Ascending aorta (tissue), 2 donors: ENCODE data around the gene SLC46A1. TPM values are rescaled to one million over a fixed set of nuclear protein-coding genes. Genes with fewer than 3 reads are reported as not detected.
A peak's percentile ranks its signal among the peaks of the same experiment; 100 is the strongest.

Source experiments
- DNase-seq, 2 donors: peaks; one replicate each; pipeline ENCODE4 v3.0.0-alpha.2; 2019; ENCODE audit warnings: low spot score in 2 of 2
- H3K27ac ChIP-seq, 2 donors: fragments of 200-600 bp; sonication (generic); one replicate each; pipeline ENCODE4 v1.5.1; 2016 to 2017; ENCODE audit warnings: mild to moderate bottlenecking in 1 of 2
- H3K27me3 ChIP-seq: fragments of 200-600 bp; sonication (generic); one replicate; pipeline ENCODE4 v1.5.1; 2017
- H3K36me3 ChIP-seq, 2 donors: fragments of 200-600 bp; sonication (generic); one replicate each; pipeline ENCODE4 v1.5.1; 2016
- H3K4me1 ChIP-seq, 2 donors: fragments of 200-600 bp; sonication (generic); one replicate each; pipeline ENCODE4 v1.5.1; 2016 to 2017; ENCODE audit warnings: mild to moderate bottlenecking in 1 of 2
- H3K4me3 ChIP-seq, 2 donors: fragments of 200-600 bp; sonication (generic); one replicate each; pipeline ENCODE4 v1.5.1; 2016 to 2017; ENCODE audit warnings: mild to moderate bottlenecking in 1 of 2
- H3K9me3 ChIP-seq, 2 donors: fragments of 200-600 bp; sonication (generic); one replicate each; pipeline ENCODE4 v1.5.1; 2016
- intact Hi-C: fragments of 100-400 bp; cut with DNase I; formaldehyde crosslinking; loops from one replicate; pipeline ENCODE4 v1.15.1; 2023
- total RNA-seq: library from RNA; depleted of rRNA; stranded (reverse); fragments of >200 nt; gene quantifications from one replicate; pipeline ENCODE4 v1.1.0, GENCODE V29; 2016
- TF ChIP-seq, protein P1 (sequence below), 3 experiments: fragments of 200-600 bp in 2 of 3; fragments of 450-650 bp in 1 of 3; sonication (generic) in 2 of 3; IDR thresholded peaks; one replicate each; pipeline ENCODE4 v1.5.1; 2016 to 2019; ENCODE audit warnings: antibody characterized with exemption in 3 of 3, mild to moderate bottlenecking in 1 of 3, moderate library complexity in 1 of 3

The SLC46A1 gene
- total RNA-seq, 1 donor from 2014 or later, result 9.7 TPM

DNA sequence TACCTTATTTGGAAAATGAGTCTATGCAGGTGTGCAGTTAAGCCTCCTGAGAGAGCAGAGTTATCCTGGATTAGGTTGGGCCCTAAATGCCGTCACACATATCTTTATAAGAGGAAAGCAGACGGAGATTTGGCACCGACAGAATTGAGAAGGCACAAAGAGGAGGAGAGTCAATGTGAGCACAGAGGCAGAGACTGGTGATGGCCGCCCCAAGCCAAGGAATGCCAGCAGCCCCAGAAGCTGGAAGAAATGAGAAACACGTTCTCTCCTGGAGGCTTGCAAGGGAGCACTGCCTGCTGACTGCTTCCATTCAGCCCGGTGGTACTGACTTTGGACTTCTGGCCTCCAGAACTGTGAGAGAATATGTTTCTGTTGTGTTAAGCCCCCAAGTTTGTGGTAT lies 3.2 kb downstream of the SLC46A1 start:
- Histone ChIP-seq H3K4me3 (no peak overlapping the region), H3K27ac (no peak overlapping the region), H3K9me3 (no peaks in the 10 kb centered on the region), H3K27me3 (no peaks in the 10 kb centered on the region), H3K36me3 (peaks cover 6 to 22% of the 10 kb centered on the region in 2 donors), H3K4me1 (peaks cover 9 to 11% of the 10 kb centered on the region in 2 donors)
- intact Hi-C loops, result no loop called here
- DNase-seq, result peak in 1 of 2 donors; percentile 55
- TF ChIP-seq, protein P1, sequence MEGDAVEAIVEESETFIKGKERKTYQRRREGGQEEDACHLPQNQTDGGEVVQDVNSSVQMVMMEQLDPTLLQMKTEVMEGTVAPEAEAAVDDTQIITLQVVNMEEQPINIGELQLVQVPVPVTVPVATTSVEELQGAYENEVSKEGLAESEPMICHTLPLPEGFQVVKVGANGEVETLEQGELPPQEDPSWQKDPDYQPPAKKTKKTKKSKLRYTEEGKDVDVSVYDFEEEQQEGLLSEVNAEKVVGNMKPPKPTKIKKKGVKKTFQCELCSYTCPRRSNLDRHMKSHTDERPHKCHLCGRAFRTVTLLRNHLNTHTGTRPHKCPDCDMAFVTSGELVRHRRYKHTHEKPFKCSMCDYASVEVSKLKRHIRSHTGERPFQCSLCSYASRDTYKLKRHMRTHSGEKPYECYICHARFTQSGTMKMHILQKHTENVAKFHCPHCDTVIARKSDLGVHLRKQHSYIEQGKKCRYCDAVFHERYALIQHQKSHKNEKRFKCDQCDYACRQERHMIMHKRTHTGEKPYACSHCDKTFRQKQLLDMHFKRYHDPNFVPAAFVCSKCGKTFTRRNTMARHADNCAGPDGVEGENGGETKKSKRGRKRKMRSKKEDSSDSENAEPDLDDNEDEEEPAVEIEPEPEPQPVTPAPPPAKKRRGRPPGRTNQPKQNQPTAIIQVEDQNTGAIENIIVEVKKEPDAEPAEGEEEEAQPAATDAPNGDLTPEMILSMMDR (IDR thresholded peaks at IDR 0.05), result no peak

DNA sequence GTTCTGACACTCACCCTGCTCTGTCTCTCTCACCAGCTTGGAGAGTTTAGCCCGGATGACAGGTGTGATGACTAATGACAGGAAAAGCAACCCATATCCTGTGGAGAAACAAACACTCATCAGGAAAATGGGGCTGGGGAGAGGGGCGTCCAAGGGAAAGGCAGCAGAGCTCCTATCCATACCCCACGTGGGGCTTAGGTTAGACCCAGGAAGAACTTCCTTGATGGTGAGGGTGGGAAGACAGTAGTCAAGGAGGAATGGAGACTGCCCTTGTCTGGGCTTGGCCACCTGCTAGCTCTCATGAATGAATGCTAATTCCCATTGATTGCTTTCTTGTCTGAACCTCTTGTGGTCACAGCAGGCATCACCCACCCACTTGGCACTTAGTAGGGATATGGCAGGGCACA lies 3.8 kb downstream of the SLC46A1 start:
- Histone ChIP-seq H3K4me1 (peaks cover 9 to 11% of the 10 kb centered on the region in 2 donors), H3K36me3 (peaks cover 6 to 22% of the 10 kb centered on the region in 2 donors), H3K9me3 (no peaks in the 10 kb centered on the region), H3K27ac (no peak overlapping the region), H3K27me3 (no peaks in the 10 kb centered on the region), H3K4me3 (no peak overlapping the region)
- TF ChIP-seq, protein P1 (IDR thresholded peaks at IDR 0.05), result no peak
- peak in 1 of 2 donors; percentile 25 for DNase-seq
- intact Hi-C loops, result no loop called here

DNA sequence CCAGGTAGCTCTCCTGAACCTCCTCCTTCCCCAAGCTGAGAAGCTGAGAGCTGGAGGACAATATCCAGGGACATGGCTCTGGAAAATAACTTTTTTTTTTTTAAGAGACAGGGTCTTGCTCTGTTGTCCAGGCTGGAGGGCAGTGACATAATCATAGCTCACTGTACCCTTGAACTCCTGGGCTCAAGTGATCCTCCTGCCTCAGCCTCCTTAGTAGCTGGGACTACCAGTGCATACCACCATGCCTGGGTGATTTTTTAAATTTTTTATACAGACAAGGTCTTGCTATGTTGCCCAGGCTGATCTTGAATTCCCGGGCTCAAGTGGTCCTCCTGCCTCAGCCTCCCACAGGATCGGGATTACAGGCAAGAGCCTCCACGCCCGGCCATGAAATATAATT lies 6.2 kb downstream of the SLC46A1 start:
- intact Hi-C loops, result no loop called here
- Histone ChIP-seq H3K27me3 (no peaks in the 10 kb centered on the region), H3K4me3 (no peak overlapping the region), H3K9me3 (no peaks in the 10 kb centered on the region), H3K27ac (no peak overlapping the region), H3K36me3 (peaks cover 12 to 39% of the 10 kb centered on the region in 2 donors), H3K4me1 (peaks cover 4 to 6% of the 10 kb centered on the region in 2 donors)
- DNase-seq, result no peak
- TF ChIP-seq, protein P1 (IDR thresholded peaks at IDR 0.05), result no peak

DNA sequence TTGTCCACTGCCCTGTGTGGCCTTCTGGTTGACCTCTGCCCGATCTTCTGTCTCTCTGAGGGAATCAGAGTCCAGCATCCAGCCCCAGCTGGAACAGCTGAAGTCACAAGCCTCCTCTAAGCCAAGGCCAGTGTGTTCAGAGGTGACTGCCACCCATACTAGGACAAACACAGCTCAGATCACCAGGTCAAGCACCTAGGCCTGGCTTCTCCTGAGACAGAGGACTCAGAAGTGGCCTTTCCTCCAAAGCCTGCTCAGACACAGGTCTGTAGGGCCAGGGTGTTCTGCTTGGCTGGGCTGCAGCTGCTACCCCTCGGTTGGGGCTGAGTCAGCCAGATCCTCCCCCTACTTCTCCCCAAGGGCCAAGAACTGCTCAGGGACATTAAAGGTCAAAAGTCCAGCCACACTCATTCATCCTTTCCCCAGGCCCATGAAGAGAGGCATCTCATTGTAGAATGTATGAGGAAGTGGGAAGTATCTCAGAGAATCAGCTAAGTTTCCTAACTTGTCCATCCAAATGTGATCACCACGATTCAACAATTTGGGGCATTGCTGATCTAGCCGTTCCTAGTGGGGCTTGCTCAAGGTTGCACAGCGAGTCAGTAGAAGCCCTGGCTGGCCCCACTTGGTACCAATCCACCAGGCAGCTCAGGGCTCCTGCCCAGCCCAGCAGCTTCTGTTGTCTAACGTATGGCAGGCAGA lies 7.6 kb downstream of the SLC46A1 start:
- H3K27ac ChIP-seq, result no peak overlapping the region
- DNase-seq, result no peak
- TF ChIP-seq, protein P1 (IDR thresholded peaks at IDR 0.05), result no peak
- H3K27me3 ChIP-seq, result no peaks in the 10 kb centered on the region
- no peaks in the 10 kb centered on the region for H3K9me3 ChIP-seq
- intact Hi-C loops, result no loop called here
- no peak overlapping the region for H3K4me3 ChIP-seq
- H3K36me3 ChIP-seq, result peaks cover 14 to 46% of the 10 kb centered on the region in 2 donors
- no peaks in the 10 kb centered on the region for H3K4me1 ChIP-seq

DNA sequence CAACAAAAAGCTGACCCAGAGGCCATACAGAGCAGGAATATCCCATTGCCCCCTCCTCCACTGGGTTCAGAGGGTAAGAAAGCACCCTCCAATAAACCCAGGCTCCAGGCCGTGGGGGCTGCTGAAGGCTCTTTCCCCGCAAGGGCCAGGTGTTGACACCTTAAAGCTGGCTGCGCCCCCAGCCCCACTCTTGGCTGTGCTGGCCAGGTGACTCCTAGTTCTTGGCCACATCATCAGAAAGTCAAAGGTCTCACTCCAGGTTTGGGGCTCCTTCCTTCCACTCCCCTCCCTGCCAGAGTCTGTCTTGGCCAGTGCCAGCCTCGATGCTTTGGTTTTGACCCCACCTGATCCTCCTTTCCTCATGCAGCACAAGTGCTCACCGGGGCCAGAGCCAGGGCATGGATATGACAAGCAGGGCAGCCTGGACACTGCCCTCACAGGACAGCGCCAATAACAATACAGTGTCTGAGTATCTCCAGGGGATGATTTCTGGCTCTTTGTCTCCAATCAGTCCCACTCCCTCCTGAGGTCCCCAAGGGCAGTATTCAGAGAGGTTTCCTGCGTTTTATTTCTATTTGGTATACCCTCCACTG lies 8.2 kb downstream of the SLC46A1 start:
- TF ChIP-seq, protein P1 (IDR thresholded peaks at IDR 0.05), result no peak
- no peak overlapping the region for H3K4me3 ChIP-seq
- no peaks in the 10 kb centered on the region for H3K9me3 ChIP-seq
- intact Hi-C loops, result no loop called here
- H3K36me3 ChIP-seq, result peaks cover 21 to 46% of the 10 kb centered on the region in 2 donors
- no peaks in the 10 kb centered on the region for H3K27me3 ChIP-seq
- H3K27ac ChIP-seq, result no peak overlapping the region
- no peaks in the 10 kb centered on the region for H3K4me1 ChIP-seq
- no peak for DNase-seq
